Inflammatory macrophage treated with lipopolysaccharide for 1 hour (primary cell): Measurements from ENCODE around the gene TLE3.
"Not testable (repeated sequence)": the region's sequence is repeated elsewhere in the genome, so short reads cannot be mapped to it uniquely, and the experiment has no call there.

Experiments
- DNase-seq, 2 donors: peaks; one replicate each; pipeline ENCODE4 v3.0.0-alpha.2; 2020 to 2022

Gene TLE3

DNA sequence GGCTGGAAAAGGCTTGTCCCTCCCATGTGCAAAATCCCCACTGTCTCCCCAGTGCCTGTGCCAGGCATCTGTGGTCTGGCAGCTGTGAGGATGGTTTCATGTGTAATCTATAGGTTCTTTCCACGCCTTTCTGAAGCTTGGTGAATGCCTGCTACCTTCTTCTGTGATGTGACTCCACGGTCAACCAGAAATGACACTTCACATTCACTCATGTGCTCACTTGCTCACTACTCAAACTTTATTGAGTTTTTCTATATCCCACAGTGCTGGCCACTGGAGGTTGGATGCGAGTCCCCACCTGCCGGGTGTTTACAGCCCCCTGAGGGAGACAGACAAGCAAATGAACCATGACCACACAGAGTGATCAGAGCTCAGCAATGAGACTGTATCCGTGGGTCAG, 27.9 kb upstream of the TLE3 start:
- DNase-seq = no peak

- DNase-seq = no peak
These were observed 24.0 kb upstream of the TLE3 start for GRCh38 chr15:70121624-70122302.

DNA sequence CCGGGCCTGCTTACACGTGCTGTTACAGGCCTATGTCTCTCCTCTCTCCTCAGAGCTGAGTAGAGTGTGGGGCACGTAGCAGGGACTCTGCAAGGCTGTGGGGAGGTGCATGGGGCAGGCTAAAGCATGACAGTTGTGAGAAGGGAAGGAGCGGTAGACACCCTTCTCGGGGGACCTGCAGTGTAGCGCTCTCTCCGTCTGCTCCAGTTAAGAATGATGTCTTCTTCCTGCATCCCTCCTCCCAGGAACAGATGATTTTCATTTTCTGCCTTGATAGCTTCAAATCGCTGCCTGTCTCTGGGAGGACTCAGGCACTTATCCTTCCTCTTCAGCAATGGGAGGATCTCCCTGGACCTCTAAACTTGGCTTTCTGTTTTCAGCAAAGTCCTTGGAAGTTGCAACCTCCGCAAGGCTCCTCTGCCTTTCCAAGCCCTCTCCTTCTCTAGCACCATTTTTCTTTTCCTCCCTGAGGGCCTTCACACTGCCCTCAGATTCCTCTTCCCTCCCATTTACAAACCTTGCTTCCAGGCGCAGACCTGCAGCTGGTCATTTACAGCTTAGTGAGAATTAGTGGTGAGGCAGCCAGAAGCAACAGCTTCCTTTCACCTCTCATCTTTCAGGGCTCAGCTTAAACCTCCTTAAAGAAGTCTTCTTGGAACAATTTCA, 23.4 kb upstream of the TLE3 start:
- no peak for DNase-seq

GRCh38 chr15:70119911-70120508, 22.3 kb upstream of the TLE3 start:
- no peak for DNase-seq

DNA sequence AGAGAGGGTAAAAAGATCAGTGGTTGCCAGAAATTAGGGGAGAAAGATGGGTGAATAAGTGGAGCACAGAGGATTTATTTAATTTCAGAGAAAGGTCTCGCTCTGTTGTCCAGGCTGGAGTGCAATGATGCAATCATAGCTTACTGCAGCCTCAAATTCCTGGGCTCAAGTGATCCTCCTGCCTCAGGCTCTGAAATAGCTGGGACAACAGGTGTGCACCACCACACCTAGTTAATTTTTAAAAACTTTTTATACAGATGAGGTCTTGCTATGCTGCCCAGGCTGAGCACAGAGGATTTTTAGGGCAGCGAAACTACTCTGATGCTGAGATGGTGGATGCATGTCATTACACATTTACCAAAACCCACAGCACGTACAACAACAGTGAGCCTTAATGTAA, 20.9 kb upstream of the TLE3 start:
- DNase-seq = no peak

DNA sequence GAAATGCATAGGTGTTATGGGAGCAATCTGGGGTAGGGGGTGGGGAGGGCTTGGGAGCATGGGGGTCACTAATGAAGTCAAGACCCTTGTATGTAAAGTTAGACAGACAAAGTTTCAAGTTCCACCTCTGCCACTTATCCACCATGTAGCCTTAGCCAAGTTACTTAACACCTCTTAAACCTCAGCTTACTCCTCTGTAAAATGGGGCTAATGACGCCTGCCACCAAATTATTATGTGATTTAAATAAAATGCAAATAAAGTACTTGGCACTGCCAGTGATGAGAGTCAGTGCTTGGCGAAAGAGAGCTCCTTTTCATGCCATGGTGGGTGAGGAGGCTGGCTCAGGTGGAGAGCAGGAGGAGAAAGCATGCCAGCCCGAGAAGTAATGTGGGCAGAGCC, 18.6 kb upstream of the TLE3 start:
- DNase-seq = no peak

DNA sequence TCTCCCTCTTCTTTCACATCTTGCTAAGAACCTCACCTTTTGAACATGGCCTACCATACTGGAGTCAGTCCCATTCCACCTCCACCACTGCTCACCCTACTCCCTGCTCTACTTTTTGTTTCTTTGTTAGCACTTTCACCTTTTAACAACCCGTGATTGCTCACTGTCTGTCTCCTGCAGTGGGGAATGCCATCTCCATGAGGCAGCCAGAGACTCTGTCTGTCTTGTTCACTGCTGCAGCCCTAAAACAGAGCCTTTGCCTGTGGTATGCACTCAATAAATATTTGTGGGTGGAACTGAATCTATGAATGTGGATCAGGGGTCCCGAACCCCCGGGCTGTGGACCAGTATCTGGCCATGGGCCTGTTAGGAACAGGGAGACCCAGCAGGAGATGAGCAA, 16.5 kb upstream of the TLE3 start:
- no peak for DNase-seq

DNA sequence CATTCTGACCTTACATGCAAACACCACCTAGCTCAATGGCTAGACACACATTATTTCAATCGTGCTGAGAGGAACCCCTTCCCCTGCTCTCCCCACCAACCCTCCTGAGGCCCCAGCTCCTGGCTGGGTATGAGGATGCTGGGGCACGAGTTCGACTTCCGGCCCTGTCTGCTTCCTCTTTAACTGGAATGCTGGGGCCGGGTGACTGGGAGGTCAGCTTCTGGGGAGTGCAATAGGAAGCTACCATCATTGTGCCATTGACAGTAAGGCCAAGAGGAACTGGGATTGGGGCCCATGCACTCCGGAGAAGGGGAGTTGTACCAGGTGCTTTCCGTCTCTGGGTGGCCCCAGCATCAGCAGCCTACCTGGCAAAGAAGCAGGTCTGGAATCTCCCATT, 15.6 kb upstream of the TLE3 start:
- DNase-seq = peak; percentile 80 to 84

DNA sequence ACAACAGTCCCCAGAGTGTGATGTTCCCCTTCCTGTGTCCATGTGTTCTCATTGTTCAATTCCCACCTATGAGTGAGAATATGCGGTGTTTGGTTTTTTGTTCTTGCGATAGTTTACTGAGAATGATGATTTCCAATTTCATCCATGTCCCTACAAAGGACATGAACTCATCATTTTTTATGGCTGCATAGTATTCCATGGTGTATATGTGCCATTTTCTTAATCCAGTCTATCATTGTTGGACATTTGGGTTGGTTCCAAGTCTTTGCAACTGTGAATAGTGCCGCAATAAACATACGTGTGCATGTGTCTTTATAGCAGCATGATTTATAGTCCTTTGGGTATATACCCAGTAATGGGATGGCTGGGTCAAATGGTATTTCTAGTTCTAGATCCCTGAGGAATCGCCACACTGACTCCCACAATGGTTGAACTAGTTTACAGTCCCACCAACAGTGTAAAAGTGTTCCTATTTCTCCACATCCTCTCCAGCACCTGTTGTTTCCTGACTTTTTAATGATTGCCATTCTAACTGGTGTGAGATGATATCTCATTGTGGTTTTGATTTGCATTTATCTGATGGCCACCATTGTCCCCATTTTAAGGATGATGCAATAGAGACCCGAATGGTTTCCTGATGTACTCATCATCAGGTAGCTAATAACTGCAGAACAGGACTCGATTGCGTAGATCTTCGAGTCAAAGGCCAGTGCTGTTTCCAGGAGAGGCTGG, 15.0 kb upstream of the TLE3 start:
- not testable (repeated sequence) for DNase-seq

GRCh38 chr15:70112074-70112395, 14.3 kb upstream of the TLE3 start:
- no peak for DNase-seq

DNA sequence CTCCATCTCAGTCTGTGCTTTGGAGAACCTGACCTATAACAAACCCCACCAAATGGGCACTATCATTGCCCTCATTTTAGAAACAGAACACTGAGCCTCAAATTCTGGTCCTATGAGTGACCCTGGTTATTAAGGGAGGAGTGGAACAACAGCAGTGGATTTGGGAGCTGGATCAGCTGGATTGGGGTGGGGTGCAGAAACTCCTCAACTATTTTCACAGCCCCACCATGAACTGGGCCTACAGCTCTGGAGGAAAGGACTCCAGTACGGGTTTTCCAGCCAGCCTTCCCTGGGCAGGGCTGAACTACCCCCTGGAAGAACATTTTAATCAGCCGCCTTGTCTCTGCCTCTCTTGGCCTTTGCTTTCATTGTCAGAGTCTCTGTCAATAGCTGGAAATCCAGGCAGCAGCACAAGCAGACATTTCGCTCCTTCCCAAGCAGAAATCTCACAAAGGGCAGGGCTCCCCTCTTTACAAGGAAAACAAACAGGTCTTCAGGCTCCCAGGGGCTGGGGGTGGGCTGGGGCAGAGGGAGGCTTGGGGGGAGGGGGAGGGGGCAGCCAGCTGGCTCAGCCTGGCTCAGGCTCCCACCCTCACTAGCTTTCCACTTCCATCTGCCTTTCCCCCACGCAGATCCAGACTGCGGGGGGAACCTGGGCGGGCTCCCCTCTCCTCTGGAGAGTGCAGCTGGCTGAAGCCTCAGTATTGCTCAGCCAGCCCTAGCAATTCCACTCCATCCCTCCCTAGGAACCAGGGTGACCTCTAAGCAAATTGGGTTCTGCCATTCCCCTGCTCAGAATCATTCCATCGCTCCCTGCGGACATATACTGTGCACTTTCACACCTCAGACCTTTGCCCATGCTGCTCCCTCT, 13.7 kb upstream of the TLE3 start:
- DNase-seq = no peak

GRCh38 chr15:70109978-70110377, 12.3 kb upstream of the TLE3 start:
- DNase-seq = no peak

DNA sequence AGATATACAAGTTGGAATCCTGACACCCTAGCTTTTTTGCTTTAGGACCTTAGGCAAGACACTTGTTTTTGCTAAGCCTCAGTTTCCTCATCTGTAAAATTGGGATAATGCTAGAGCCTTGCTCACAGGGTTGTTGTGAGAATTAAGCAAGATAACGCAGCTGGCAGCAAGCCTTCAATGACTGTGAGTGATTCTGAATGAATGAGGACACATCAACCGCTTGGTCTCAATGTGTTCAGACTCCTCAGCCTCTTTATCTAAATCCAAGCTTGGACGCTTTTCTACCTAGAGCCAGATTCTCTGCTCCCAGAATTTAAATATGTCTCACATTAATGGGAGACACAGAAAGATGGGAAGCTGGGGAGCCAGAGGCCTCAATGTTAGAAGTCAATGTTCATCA, 11.8 kb upstream of the TLE3 start:
- no peak for DNase-seq

DNA sequence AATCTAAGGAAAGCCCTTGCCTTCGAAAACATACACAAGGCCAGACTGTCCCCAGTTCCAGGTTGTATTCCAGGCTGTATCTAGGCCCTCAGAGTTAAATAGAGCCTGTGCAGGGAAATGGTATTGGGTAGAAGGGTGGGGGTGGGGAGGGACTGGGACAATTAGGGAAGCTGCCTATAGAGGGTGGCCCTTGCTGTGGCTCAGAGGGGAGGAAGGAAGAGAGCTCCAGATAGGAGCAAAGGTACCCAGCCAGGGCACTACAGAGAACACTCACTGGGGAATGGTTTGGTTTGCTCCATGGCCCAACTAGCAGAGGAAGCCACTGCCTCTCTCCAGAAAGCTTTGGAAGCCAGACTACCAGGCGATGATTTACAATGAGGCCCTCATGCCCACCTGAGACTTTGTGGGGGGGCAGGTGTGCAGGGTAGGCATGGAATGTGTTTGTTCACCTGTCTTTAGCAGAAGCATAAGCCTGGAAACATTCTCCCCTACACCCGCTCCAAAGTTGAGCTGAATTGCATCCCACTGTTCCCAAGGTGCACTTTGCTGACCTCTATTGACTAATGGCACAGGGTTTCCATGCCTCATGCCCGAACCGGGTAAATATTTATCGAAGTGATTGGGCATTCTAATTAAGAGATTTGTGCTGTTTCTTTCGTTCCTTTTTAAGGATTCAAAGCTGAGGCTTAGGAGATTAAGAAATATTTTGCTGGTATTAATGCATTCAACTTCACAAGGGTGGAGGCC, 6.3 kb upstream of the TLE3 start:
- no peak for DNase-seq

DNA sequence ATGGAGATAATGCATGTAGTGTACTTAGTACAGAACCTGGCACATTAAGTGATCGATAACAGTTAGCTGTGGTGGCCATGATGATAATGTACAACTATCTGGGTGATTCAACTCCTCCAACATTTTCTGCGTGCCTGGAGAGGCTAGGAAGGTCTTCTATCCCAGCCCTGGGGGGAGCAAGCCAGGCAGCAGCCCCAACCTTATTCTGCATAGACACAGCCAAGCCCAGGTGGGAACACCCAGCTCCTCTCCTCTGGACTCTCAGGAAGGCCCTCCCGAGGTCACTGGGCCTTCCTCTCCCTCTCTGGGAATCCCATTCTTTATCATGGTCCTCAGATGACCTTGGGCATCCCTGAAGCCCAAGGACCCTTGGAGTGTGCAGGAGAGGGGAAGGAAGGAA, 5.1 kb upstream of the TLE3 start:
- no peak for DNase-seq

- DNase-seq = peak; percentile 50 to 78
These were observed 3.9 kb upstream of the TLE3 start for GRCh38 chr15:70101459-70102113.

DNA sequence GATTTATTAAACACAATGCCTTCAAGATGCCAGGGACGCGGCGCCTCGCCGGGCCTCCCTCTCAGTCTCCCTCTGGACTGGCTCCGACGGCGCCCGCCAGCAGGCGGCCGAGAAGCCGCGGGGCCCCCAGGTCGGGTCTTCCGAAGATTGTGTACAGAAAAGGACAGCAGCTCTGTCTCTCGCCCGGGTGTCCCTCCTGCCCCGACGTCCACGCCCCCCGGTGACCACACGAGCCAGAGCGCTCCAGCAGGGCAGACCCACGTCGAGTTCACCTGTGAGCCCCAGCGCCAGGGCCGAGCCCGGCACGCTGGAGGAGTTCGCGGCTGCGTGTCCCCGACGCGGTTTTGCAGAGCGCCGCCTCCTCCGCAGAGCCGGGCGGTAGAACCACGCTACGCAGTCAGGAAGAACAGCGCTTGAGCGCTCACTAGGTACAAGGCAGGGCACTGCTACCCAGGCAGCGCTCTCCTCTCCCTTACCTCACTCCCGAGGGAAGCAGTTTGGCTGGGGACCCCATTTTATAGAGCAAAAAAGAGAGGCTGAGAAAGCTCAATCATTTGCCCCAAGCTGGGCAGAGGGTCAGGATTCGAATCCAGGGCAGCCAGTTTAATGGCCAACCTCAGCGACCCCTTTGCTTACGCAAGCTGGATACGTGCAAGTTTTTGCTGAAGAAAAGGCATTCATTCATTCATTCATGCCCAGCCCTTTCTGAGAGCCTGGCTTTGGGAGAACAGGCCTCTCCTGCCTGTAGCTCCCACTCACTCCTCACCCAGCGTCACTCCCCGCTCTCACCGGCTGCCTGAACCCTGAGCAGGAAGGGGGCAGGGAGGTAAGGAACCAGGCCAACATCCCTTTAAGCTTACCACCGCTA, 3.0 kb upstream of the TLE3 start:
- DNase-seq = no peak

DNA sequence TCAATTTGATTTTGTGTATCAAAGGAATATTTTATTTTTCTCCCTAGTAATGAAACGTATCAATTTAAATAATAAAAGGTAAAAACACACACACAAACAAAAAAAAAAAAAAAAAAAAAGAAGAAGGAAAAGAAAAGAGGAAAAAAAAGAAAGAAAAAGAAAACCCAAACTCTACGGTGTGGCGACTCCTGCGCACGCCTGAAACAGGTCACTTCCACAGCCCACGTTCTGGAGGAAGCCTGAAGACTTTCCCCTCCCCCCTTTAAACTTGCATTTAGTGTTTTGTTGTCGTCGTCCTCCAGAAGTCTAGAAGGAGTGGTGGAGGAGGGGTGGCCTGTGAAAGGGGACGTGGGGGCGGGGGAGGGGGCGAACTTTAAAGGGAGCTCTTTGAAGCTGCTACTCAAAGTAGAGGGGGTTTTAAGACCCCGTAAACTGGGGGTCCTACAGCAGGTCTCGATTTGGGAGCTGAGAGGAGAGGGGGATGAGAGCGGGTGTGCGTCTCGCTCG, 2.3 kb upstream of the TLE3 start:
- no peak for DNase-seq

DNA sequence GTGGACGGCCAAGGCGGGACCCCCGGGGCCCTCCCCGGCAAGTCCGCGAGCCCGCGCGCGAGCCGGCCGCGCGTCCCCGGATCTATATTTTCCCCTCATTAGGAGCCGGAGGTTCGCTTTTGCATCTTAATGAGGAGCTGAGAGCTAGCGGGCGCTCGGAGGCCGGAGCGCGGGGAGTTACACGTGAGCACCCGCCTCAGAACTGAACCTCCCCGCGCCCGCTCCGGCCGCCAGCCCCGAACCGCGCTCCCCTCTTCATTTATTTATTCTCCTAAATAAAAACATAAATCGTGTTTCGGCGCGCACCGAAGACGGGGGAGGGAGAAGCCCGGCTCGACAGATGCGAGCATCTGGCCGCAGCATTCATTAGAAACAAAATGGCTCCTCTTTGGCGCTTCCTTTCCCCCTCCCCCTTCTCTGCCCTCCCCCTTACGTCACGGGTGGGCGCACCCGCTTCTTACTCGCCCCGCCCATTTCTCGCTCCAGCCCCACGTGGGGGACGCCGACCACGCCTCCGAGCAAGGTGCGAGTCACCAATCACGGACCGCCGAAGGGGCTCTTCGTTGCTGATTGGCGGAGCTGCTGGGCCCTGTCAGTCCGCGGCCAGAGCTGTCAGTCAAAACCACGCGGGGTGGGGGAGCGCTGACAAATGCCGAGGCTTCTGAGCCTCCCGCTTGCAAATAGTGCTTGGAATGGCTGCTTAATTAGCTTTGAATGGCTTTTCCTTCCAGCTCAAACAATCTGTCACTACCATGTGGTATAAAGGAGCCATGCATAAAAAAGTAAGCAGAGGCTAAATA, 1.6 kb upstream of the TLE3 start:
- DNase-seq = peak; percentile 99 to 100
